Tongue (tissue), 1 donor: Measurements from ENCODE around the gene OR10J5. TPM values are rescaled to one million over a fixed set of nuclear protein-coding genes. Genes with fewer than 3 reads are reported as not detected.

Experiments
- total RNA-seq: library from RNA; depleted of rRNA; stranded (reverse); fragments of >200 nt; gene quantifications from one replicate; pipeline ENCODE4 v1.2.3, GENCODE V29; 2014

Gene OR10J5
- total RNA-seq, 1 donor from 2014 or later: not detected

Other genes starting within 250 kb of the OR10J5 start
- gene FCER1A, start 233.7 kb downstream of the OR10J5 start, total RNA-seq: 3.4 TPM
- gene OR10J4, start 103.8 kb downstream of the OR10J5 start, total RNA-seq: not detected
- gene OR10J1, start 96.3 kb downstream of the OR10J5 start, total RNA-seq: not detected
- not detected for gene APCS, start 51.8 kb upstream of the OR10J5 start, total RNA-seq
- not detected for gene CRP, start 178.6 kb upstream of the OR10J5 start, total RNA-seq
- gene DUSP23, start 245.0 kb upstream of the OR10J5 start, total RNA-seq: 24.3 TPM